Activated naive CD8-positive, alpha-beta T cell treated with anti-CD3 and anti-CD28 coated beads for 36 hours (primary cell): ENCODE measurements around the gene LEP. TPM values are rescaled to one million over a fixed set of nuclear protein-coding genes. Genes with fewer than 3 reads are reported as not detected.

ENCODE experiments used
- DNase-seq: peaks from one replicate; pipeline ENCODE4 v3.0.0; 2021
- H3K27ac Mint-ChIP-seq: one replicate; pipeline ENCODE4 v1.8.0; 2022; ENCODE audit warnings: mild to moderate bottlenecking, moderate library complexity, mixed read lengths
- H3K27me3 Mint-ChIP-seq: one replicate; pipeline ENCODE4 v1.8.0; 2022; ENCODE audit warnings: mild to moderate bottlenecking, mixed read lengths
- H3K36me3 Mint-ChIP-seq: one replicate; pipeline ENCODE4 v1.8.0; 2021; ENCODE audit warnings: mild to moderate bottlenecking, mixed read lengths
- H3K4me1 Mint-ChIP-seq: one replicate; pipeline ENCODE4 v1.8.0; 2021; ENCODE audit warnings: mixed read lengths
- H3K4me3 Mint-ChIP-seq: one replicate; pipeline ENCODE4 v1.8.0; 2022; ENCODE audit warnings: mild to moderate bottlenecking, moderate library complexity, mixed read lengths
- H3K9me3 Mint-ChIP-seq: one replicate; pipeline ENCODE4 v1.8.0; 2022; ENCODE audit warnings: mixed read lengths
- total RNA-seq, 2 experiments: library from RNA; stranded (reverse); gene quantifications; one replicate each; pipeline ENCODE4 v1.2.3, GENCODE V29; 2021

LEP gene
- total RNA-seq, 2 experiments from 2014 or later = not detected

- no peaks in the 10 kb centered on the region for H3K27me3 Mint-ChIP-seq
- no peak overlapping the region for H3K27ac Mint-ChIP-seq
- H3K4me1 Mint-ChIP-seq = no peaks in the 10 kb centered on the region
- H3K9me3 Mint-ChIP-seq = no peaks in the 10 kb centered on the region
- DNase-seq = no peak
- H3K36me3 Mint-ChIP-seq = peaks cover 10% of the 10 kb centered on the region
- H3K4me3 Mint-ChIP-seq = no peak overlapping the region
Observed at GRCh38 chr7:128302139-128302538, 61.1 kb downstream of the LEP start.

GRCh38 chr7:128303133-128303532, 62.1 kb downstream of the LEP start:
- no peak for DNase-seq
- Mint-ChIP-seq H3K36me3 (peaks cover 9% of the 10 kb centered on the region), H3K27me3 (no peaks in the 10 kb centered on the region), H3K4me1 (no peaks in the 10 kb centered on the region), H3K27ac (no peak overlapping the region), H3K4me3 (no peak overlapping the region), H3K9me3 (no peaks in the 10 kb centered on the region)

GRCh38 chr7:128303643-128304042, 62.6 kb downstream of the LEP start:
- Mint-ChIP-seq H3K4me1 (no peaks in the 10 kb centered on the region), H3K27ac (no peak overlapping the region), H3K27me3 (no peaks in the 10 kb centered on the region), H3K4me3 (no peak overlapping the region), H3K9me3 (no peaks in the 10 kb centered on the region), H3K36me3 (peaks cover 10% of the 10 kb centered on the region)
- no peak for DNase-seq

- no peaks in the 10 kb centered on the region for H3K9me3 Mint-ChIP-seq
- H3K4me3 Mint-ChIP-seq = no peak overlapping the region
- no peaks in the 10 kb centered on the region for H3K4me1 Mint-ChIP-seq
- peaks cover 10% of the 10 kb centered on the region for H3K36me3 Mint-ChIP-seq
- H3K27me3 Mint-ChIP-seq = no peaks in the 10 kb centered on the region
- no peak overlapping the region for H3K27ac Mint-ChIP-seq
- DNase-seq = no peak
Observed at GRCh38 chr7:128304212-128304611, 63.1 kb downstream of the LEP start.

GRCh38 chr7:128307061-128307460, 66.0 kb downstream of the LEP start:
- no peak for DNase-seq
- peaks cover 12% of the 10 kb centered on the region for H3K36me3 Mint-ChIP-seq

More at GRCh38 chr7:128307061-128307460, 66.0 kb downstream of the LEP start:
- no peaks in the 10 kb centered on the region for H3K9me3 Mint-ChIP-seq
- no peak overlapping the region for H3K27ac Mint-ChIP-seq
- no peak overlapping the region for H3K4me3 Mint-ChIP-seq
- no peaks in the 10 kb centered on the region for H3K4me1 Mint-ChIP-seq
- H3K27me3 Mint-ChIP-seq = no peaks in the 10 kb centered on the region

Other genes starting within 250 kb of the LEP start
- gene LRRC4, start 209.8 kb upstream of the LEP start, total RNA-seq = not detected
- gene RBM28, start 102.6 kb downstream of the LEP start, total RNA-seq = 10 to 100 TPM; 80.2 to 81.8 TPM
- under 1 TPM; 0.18 to 0.27 TPM for gene PRRT4, start 120.4 kb downstream of the LEP start, total RNA-seq
- gene IMPDH1, start 168.7 kb downstream of the LEP start, total RNA-seq = 10 to 100 TPM; 71.0 to 73.9 TPM
- gene HILPDA, start 214.6 kb downstream of the LEP start, total RNA-seq = 10 to 100 TPM; 72.3 to 72.8 TPM
- gene METTL2B, start 235.5 kb downstream of the LEP start, total RNA-seq = 10 to 100 TPM; 57.3 to 59.8 TPM